HG02981 (cell line): ENCODE measurements around the gene IDH2.

ENCODE experiments used
- ATAC-seq: cut with Tn5 transposase; IDR thresholded peaks from one replicate; pipeline ENCODE4 v1.9.1; 2021; ENCODE audit warnings: mild to moderate bottlenecking, moderate library complexity; ENCODE audit not compliant: unreplicated experiment

IDH2 gene

DNA sequence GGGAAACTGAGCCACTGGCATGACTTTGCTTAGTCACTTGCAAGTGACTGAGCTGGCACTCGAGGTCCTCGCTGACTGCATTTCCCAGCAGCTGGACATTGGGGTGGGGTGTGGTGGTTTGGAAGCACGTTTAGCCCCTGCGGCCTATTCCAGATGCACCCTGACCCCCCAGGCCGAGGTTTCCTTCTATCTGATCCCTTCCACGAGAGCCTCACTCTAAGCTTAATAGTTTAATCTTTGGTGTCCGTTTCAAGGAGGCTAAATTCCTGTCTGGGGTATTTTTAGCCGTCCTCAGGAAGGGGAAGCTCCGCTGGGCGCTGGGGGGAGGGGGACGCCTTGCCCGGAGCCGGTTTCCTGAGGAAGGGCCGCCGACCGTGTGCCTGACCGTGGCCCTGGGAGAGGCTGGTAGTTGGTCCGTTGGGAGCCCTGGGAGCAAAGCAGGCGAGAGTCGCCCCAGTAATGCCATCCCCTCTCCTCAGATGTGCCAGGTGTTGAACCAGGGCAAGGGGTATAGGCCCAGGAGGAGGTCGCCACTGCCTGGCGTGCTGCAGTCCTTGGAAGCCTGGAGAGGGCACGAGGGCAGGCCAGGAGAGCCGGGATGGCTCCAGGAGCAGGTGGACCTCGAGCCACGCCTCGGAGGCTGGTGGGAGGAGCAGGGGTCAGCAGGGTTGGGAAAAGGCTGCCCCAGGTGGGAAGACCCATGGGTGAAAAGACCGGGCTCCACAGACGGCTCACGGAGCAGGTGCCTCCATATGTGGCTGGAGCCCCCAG lies 37.2 kb downstream of the IDH2 start:
- no peak for ATAC-seq

DNA sequence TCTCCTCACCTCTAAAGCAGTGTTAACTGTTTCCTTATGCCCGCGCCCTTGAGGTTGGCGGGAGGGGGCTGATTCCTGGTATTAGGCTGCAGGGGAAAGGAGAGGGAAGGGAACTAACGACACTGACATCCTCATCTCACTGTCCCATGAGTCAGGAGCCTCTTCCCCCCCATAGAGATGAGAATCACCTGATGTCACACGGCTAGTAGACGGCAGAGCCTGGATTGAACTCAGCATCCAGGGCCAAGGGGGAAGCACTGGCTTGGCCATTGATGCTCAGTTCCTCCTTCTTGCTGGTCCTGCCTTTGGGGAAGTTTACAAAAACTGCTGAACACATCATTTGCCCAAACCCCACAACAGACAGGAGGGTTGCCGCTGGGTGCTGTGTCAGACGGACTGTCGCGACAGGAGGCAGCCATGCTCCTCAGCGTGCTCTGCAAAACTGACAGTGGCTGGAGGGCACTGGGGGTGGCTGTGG lies 38.5 kb downstream of the IDH2 start:
- ATAC-seq, result no peak

DNA sequence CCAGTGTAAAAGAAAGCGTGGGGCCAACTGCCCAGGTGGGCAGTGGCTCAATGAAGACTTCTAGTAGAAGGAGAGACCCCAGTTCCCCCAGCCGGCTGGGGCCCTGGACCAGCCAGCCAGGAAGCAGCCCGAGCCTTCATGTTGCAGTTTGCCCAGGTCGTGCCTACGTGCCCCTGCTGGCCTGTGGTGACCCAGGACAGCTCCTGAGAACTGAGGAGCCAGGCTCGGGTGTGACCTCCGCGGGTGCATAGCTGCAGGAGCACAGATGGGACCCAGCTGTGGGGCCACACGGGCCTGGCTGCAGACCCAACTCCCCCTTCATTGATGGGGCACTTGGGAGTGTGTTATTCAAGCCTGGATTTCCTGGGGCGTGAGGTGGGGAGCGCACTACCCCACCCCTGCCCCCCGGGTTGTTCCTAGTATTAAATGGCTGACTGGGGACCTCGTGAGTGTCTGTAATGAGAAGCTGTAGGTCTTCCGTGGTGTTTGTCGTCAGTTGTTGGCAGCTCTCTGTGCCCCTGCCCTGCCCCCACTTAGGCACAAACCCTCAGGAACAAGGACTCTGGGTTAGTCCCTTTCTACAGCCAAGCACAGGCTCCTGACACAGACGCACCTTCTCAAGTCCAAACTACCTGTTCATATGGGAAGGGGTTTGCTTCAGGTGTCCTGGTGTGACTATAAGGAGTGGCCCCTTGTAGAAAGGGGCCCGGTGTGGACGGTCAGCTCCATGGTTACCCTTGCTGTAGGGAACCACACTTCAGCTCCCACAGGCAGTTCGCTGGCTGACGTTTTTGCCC lies 39.1 kb downstream of the IDH2 start:
- no peak for ATAC-seq

GRCh38 chr15:90062462-90062932 lies 39.8 kb downstream of the IDH2 start:
- no peak for ATAC-seq

DNA sequence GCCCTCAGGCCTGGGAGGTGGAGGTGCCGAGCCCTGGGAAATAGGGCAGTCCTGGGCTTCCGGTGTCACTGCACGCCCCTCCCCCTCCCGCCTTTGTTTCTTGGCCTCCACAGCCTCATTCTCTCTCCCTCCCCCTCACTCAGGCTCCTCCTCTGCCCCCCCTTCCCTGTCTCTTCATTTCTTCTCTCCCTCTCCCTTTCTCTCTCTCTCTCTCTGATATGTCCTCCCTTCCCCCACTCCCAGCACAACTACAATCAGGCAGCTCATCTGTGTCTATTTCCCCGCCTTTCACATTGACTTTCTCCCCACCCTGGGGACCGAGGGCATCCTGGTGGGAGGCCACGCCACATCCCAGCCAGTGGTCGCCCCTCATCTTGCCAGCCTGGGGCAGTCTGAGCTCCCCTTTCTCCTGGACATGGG lies 40.2 kb downstream of the IDH2 start:
- no peak for ATAC-seq

GRCh38 chr15:90060797-90061196 lies 41.5 kb downstream of the IDH2 start:
- no peak for ATAC-seq

- ATAC-seq, result peak; percentile 87
Measured at GRCh38 chr15:90059208-90059985, 42.9 kb downstream of the IDH2 start.

- no peak for ATAC-seq
Measured at GRCh38 chr15:90058775-90059174, 43.5 kb downstream of the IDH2 start.

DNA sequence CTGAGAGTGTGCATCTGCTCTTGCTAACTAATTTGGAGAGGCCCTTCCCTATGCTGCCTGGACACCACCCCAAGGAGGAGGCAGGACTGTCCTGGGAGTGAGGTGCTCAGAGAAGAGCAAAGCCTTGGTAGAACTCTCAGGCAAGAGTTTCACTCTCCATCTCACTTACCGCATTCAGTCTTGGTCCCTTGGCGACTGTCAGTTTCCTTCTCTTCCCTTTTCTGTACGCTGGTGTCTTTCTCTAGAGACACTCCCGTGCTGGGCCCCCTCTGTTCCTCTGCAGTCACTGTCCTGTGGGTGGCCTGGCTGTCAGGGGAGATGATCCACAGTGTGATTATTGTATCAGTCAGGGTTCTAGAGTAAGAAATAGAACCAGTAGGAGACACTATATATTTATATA lies 44.0 kb downstream of the IDH2 start:
- peak; percentile 35 for ATAC-seq

GRCh38 chr15:90056529-90056928 lies 45.7 kb downstream of the IDH2 start:
- no peak for ATAC-seq

DNA sequence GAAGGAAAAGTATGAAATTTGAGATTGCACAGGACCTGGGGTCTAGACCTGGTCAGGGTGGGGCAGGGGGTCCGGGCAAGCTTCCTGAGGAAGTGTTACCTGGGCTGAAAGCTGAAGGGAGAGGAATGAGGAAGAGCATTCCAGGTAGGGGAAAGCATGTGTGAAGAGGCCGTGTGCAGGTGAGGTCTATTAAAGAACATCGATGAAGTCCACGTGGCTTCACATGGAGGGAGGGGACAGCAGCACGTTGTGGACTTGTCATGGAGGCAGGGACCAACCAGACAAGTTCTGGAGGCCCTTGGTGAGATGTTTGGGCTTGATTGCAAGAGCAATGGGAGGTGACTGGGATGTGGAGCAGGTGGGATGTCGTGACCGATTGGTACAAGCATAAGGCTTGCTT lies 47.1 kb downstream of the IDH2 start:
- ATAC-seq, result no peak

DNA sequence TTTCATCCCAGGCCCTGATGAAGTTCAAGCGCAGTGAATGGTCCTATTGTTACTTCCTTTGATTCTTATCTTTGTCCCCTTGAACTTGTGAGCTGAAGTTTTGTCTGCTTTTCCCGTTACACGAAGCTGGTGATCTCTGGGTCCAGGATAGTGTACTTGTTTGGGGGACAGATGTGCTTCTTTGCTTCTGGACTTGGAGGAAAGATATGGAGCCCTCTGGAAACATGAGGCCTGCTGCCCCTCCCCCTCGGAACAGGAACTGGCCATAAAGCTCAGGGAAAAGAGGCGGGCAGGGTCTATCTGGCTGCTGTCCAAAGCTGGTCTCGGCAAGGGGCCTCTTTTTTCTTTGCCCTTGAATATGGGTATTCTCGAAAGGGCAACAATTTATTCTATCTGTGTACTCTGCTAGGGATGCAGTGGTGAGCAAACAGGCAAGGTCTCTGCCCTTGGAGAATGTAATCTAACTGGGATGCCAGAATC lies 47.6 kb downstream of the IDH2 start:
- ATAC-seq, result no peak

- no peak for ATAC-seq
Measured at GRCh38 chr15:90053685-90054466, 48.4 kb downstream of the IDH2 start.

DNA sequence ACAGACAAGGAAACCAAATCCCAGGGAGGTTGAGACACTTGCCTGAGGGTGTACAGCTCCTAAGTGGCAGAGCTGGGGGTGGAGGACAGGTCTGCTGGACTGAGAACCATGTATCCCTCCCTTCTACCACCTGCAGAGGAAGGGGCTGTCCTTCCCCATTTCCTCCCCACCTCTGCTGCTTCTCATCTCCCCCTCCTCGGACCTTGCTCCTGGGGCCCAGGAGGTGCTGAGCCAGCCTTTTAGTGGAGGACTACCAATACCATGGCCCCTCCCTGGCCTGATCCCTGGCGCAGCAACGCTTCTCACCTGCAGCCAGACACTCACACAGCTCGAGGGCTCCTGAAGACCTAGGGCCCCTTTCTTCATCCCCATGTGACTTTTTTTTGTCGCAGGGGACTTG lies 50.4 kb downstream of the IDH2 start:
- no peak for ATAC-seq

DNA sequence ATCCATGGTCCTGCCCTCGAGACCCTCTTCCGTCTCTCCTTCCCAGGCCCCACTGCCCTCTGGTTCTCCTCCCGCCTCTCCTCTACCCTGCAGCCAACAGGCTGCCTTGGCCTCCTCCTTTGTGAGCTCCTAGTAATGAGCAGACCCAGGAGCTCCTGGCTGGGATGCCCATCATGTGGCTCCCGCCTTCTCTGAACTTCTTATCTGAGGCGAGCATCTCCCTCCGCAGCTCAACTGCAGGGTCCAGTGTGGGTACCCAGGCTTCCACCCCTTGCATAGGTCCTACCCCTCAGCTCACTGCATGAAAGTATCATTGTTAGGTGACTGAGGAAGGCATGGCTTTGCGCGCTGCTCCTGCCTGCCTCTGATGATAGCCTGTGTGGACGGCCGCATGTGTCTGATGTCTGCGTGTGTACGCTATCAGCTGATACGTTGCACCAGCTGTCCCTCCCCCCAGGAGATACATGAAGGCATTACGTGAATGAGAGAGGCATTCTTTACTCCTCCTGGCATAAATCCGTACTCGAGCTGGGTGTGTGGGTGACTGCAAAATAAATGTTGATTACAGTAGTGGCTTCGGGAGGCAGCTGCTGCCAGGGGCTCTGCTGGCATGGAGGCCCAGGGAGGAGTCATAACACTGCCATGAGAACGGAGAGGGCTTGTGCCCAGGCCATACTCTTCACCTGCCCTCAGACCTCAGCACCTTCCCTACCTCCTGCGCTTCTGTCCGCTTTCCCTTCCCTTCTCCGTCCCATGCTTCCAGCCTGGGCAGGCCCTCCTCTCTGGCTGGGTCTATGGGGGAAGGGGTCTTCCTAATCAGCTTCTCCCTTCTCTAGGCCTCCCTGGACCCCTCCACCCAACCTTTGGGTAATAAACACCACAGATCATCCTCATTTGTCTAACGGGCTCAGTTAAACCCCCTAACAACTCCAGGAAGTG lies 52.3 kb downstream of the IDH2 start:
- ATAC-seq, result no peak

DNA sequence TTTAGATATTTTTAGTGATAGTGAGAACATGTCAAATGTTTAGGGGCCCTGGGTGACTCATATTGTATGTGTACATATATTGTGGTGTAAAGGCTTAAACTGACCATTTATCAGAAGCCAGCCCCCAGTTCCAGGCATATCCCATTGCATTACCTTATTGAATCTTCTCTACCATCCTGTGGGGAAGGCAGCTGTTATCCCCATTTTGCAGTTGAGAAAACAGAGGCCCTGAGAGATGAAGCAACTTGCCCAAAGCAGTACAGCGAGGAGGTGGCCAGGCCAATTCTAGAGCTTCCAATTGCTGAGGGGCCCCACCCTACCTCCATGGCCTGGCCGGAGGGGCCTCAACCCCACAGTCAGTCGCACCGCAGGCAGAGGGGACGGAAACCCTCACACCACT lies 53.2 kb downstream of the IDH2 start:
- no peak for ATAC-seq

DNA sequence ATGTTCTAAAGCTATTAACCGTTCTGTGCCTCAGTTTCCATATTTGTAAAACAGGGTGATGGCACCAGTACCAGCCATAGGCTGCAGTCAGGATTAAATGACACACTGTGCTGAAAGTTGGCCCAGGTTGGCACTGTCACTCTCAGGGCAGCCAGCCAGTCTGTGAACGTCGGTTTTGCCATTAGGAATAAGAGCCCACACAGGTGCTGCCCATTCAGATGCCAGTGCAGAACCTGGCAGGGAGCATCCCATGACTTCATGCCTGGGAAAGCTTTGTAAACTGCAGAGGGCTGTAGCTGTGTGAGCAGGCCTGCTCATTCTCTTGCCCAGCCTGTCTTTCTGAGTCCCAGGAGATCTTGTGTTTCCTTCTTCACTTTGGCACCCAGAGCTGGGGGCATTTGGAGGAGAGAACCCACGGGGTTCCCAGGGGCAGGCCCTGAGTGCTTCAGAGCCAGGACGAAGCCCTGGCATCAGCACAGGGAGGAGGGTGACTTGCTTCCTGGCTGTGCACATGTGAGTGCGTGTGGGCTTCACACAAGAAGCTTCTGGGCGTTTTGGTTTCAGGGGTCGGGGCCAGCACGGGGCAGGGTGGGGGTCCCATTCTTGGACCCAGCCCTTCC lies 54.2 kb downstream of the IDH2 start:
- no peak for ATAC-seq

DNA sequence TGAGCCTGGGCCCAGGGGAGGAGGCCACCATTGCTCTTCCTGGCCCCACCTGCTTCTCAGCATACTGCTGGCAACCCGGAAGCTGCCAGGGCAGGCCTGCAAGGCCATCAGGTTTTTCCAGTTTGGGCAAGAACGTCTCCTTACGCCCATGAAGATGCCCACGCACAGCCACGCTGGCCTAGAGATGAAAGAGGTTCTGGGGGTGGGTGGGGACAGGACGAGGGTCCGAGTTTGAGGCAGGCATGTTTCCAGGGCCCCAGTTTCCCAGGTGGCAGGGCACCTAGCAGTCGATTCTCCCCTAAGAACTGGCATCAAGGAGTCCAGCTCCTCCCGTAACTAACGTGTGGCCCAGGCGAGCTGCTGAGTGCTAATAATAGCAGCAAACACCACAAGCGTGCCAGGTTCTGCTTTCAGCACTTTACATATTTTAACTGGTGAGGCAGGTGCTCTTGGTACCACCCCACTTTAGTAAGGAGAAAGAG lies 55.3 kb downstream of the IDH2 start:
- no peak for ATAC-seq

GRCh38 chr15:90046289-90046688 lies 56.0 kb downstream of the IDH2 start:
- no peak for ATAC-seq
